ENCODE measurements around the gene CARM1.

- TF ChIP-seq CTCF (IDR thresholded peaks at IDR 0.05) (no peak), EZH2 (IDR thresholded peaks at IDR 0.05) (no peak), EZH2phosphoT487 (IDR thresholded peaks at IDR 0.05) (no peak)
Measured at GRCh38 chr19:10929402-10929794, 58.0 kb downstream of the CARM1 start.
